Measurements from ENCODE around the gene ERGIC1. TPM values are rescaled to one million over a fixed set of nuclear protein-coding genes. Genes with fewer than 3 reads are reported as not detected.

The ERGIC1 gene
- total RNA-seq, 1 donor from 2014 or later: 105 TPM

DNA sequence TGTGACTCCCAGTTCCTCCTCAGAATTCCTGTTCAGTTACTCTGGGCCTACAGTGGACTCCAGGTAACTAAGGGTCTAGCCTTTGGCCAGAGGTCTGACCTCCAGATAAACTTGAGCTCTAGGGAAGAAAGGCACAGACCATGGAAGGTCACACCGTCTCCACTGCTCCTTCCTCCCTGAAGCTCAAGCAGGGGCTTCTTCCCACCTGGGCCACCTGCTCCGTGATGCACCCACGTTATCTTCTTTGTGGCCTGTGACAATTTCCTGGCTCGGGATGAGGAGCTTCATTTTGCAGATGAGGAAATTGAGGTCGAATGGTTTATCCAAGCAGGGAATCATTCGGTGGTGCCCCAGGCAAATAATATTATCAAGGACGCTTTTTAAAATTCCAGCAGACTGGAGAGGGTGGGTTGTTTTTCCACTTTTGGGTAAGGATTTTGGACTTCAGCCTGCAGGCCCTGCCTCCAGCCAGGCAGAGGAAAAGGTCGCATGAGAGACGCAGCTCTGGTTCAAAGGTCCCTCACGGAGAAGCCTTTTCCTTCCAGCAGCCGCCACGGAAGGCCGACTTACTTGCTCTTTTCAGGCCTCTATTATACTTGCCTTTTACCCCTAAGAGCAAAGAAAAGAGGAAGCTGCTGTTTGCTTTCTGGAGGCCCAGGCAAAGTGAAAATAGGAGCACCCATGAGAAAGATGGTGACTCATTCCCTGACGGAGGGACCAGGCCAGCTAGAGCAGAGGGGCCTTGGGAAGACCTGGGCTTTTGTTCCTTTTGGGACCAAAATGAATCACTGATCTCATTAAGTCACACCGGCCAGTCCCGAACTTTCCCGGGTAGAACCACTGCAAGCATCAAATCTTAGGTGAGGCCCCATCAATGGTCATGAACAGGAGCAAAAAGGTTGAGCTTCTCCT is 40.2 kb upstream of the ERGIC1 start:
- H3K36me3 ChIP-seq (ENCODE audit: control insufficient read depth, insufficient read depth, low read length): no peaks in the 10 kb centered on the region
- H3K27me3 ChIP-seq (ENCODE audit: control insufficient read depth, insufficient read depth, low read length): no peaks in the 10 kb centered on the region
- no peak overlapping the region for H3K4me3 ChIP-seq (ENCODE audit: low read depth, low read length)
- FAIRE-seq: no peak
- peak; percentile 36 for DNase-seq (ENCODE audit: low read depth)
- TF ChIP-seq, protein P1, sequence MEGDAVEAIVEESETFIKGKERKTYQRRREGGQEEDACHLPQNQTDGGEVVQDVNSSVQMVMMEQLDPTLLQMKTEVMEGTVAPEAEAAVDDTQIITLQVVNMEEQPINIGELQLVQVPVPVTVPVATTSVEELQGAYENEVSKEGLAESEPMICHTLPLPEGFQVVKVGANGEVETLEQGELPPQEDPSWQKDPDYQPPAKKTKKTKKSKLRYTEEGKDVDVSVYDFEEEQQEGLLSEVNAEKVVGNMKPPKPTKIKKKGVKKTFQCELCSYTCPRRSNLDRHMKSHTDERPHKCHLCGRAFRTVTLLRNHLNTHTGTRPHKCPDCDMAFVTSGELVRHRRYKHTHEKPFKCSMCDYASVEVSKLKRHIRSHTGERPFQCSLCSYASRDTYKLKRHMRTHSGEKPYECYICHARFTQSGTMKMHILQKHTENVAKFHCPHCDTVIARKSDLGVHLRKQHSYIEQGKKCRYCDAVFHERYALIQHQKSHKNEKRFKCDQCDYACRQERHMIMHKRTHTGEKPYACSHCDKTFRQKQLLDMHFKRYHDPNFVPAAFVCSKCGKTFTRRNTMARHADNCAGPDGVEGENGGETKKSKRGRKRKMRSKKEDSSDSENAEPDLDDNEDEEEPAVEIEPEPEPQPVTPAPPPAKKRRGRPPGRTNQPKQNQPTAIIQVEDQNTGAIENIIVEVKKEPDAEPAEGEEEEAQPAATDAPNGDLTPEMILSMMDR (IDR thresholded peaks at IDR 0.05; ENCODE audit: insufficient read depth, low read length, severe bottlenecking): no peak

DNA sequence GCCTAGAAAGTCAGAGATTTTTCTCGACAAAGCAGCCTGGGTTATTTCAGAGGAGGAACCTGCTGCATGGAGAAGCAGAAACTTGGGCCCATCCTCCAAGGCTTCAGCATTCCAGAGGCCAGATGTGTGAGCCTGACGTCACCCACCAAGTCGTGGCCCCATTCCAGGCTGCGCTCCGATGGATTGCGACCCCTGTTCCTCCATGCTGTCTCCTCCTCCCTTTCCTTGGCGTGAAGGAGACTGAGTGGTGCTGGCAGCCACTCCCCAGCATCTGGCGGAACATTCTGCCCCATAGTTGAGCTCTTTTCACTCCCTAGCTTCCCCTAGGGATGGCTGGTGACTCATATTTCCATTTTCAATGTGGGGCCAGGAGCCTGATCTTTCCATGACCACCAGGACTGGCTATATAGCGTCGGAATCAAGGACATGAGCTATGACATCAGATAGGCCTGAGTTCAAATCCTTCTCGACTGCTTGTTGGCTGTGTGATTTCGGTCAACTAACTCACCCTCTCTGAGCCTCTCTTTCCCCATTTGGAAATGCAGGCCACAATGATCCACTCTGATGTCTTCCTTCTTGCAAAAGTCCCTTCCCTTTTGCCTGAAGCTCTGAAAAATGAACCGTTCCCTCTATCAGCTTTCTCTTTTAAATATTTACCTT is 38.6 kb upstream of the ERGIC1 start:
- no peak for FAIRE-seq
- TF ChIP-seq, protein P1 (IDR thresholded peaks at IDR 0.05; ENCODE audit: insufficient read depth, low read length, severe bottlenecking): no peak
- no peak for DNase-seq (ENCODE audit: low read depth)
- Histone ChIP-seq H3K27me3 (ENCODE audit: control insufficient read depth, insufficient read depth, low read length) (no peaks in the 10 kb centered on the region), H3K36me3 (ENCODE audit: control insufficient read depth, insufficient read depth, low read length) (no peaks in the 10 kb centered on the region), H3K4me3 (ENCODE audit: low read depth, low read length) (no peak overlapping the region)

- FAIRE-seq (no peak), DNase-seq (ENCODE audit: low read depth) (no peak)
- no peak overlapping the region for H3K4me3 ChIP-seq (ENCODE audit: low read depth, low read length)
- TF ChIP-seq, protein P1 (IDR thresholded peaks at IDR 0.05; ENCODE audit: insufficient read depth, low read length, severe bottlenecking): no peak
- no peaks in the 10 kb centered on the region for H3K27me3 ChIP-seq (ENCODE audit: control insufficient read depth, insufficient read depth, low read length)
- no peaks in the 10 kb centered on the region for H3K36me3 ChIP-seq (ENCODE audit: control insufficient read depth, insufficient read depth, low read length)
These were observed 37.7 kb upstream of the ERGIC1 start for GRCh38 chr5:172796306-172796705.

DNA sequence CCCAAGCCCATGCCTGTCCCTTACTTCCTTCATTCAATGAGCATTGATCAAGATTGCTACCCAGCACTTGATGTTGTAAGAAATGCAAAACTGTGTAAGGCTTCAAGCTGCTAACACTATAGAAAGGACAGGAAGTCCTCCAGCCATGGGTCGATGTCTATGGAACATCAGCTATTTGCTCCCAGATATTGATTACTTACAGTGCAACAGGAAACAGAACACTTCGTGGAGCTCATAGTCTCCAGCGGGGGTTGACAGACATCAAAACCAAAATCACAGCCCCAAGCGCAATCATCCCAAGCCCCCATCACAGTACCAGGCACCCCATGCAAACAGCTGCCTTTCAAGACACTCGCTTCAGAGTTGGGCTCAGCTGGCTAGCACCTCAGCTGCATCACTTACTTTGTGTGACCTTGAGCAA is 36.3 kb upstream of the ERGIC1 start:
- H3K4me3 ChIP-seq (ENCODE audit: low read depth, low read length): no peak overlapping the region
- H3K36me3 ChIP-seq (ENCODE audit: control insufficient read depth, insufficient read depth, low read length): no peaks in the 10 kb centered on the region
- FAIRE-seq (no peak), DNase-seq (ENCODE audit: low read depth) (no peak)
- H3K27me3 ChIP-seq (ENCODE audit: control insufficient read depth, insufficient read depth, low read length): no peaks in the 10 kb centered on the region
- TF ChIP-seq, protein P1 (IDR thresholded peaks at IDR 0.05; ENCODE audit: insufficient read depth, low read length, severe bottlenecking): no peak

- FAIRE-seq (no peak), DNase-seq (ENCODE audit: low read depth) (peak; percentile 96)
- Histone ChIP-seq H3K27me3 (ENCODE audit: control insufficient read depth, insufficient read depth, low read length) (no peaks in the 10 kb centered on the region), H3K4me3 (ENCODE audit: low read depth, low read length) (no peak overlapping the region), H3K36me3 (ENCODE audit: control insufficient read depth, insufficient read depth, low read length) (no peaks in the 10 kb centered on the region)
- TF ChIP-seq, protein P1 (IDR thresholded peaks at IDR 0.05; ENCODE audit: insufficient read depth, low read length, severe bottlenecking): no peak
These were observed 35.4 kb upstream of the ERGIC1 start for GRCh38 chr5:172798422-172799215.

Data from bronchial epithelial cell (primary cell).